OCI-LY3 (cell line): ENCODE data around the gene AMFR.
"Not testable (repeated sequence)": the region's sequence is repeated elsewhere in the genome, so short reads cannot be mapped to it uniquely, and the experiment has no call there.

ENCODE experiments used
- H2AFZ ChIP-seq: fragments of 200-600, 300-600 bp; shearing (Covaris generic); 2 replicates; pipeline ENCODE4 v1.6.0; 2014; ENCODE audit warnings: antibody characterized with exemption, low read depth, low read length
- H3K27ac ChIP-seq: fragments of 200-600, 300-600 bp; sonication (generic); 2 replicates; pipeline ENCODE4 v1.5.1; 2014; ENCODE audit warnings: mild to moderate bottlenecking, low read length, moderate library complexity, mixed read lengths
- H3K27me3 ChIP-seq: fragments of 200-600, 300-600 bp; sonication (generic); 2 replicates; pipeline ENCODE4 v1.6.1; 2014; ENCODE audit warnings: low read depth, low read length, mixed read lengths
- H3K36me3 ChIP-seq: fragments of 200-600, 300-600 bp; sonication (generic); replicated peaks from 2 replicates; pipeline ENCODE3; 2014; ENCODE audit warnings: low read depth, low read length, mixed read lengths
- H3K4me1 ChIP-seq: fragments of 300-600, 200-600 bp; sonication (generic); 2 replicates; pipeline ENCODE4 v1.6.1; 2014; ENCODE audit warnings: low read length, mixed read lengths
- H3K4me2 ChIP-seq: fragments of 200-600, 300-600 bp; sonication (generic); 2 replicates; pipeline ENCODE4 v1.6.1; 2014; ENCODE audit warnings: low read length, mixed read lengths
- H3K4me3 ChIP-seq: fragments of 300-600, 200-600 bp; sonication (generic); 2 replicates; pipeline ENCODE4 v1.5.1; 2014; ENCODE audit warnings: antibody characterized with exemption, mild to moderate bottlenecking, low read length, moderate library complexity
- H3K79me2 ChIP-seq: fragments of 300-600, 200-600 bp; shearing (Covaris generic); 2 replicates; pipeline ENCODE4 v1.6.1; 2014; ENCODE audit warnings: mild to moderate bottlenecking, low read length, mixed read lengths
- H3K9ac ChIP-seq: fragments of 300-600, 200-600 bp; shearing (Covaris generic); 2 replicates; pipeline ENCODE4 v1.6.0; 2014; ENCODE audit warnings: mild to moderate bottlenecking, low read length, moderate library complexity
- H3K9me3 ChIP-seq: fragments of 200-600, 300-600 bp; shearing (Covaris generic); 2 replicates; pipeline ENCODE4 v1.6.1; 2014; ENCODE audit warnings: low read length, mixed read lengths; ENCODE audit not compliant: insufficient read depth
- H4K20me1 ChIP-seq: fragments of 200-600, 300-600 bp; sonication (generic); 2 replicates; pipeline ENCODE4 v1.6.1; 2016; ENCODE audit warnings: low read length, mixed read lengths; ENCODE audit not compliant: insufficient read depth
- EZH2phosphoT487 ChIP-seq: fragments of 200-600 bp; shearing (Covaris generic); IDR thresholded peaks from 2 replicates; pipeline ENCODE4 v1.6.1; 2018; ENCODE audit warnings: antibody characterized with exemption, mixed run types, low read depth
- TF ChIP-seq, protein P1 (sequence below): fragments of 200-600, 300-600 bp; sonication (generic); IDR thresholded peaks from 2 replicates; pipeline ENCODE4 v1.5.1; 2014; ENCODE audit warnings: antibody characterized with exemption, low read length, low read depth

Gene AMFR

DNA sequence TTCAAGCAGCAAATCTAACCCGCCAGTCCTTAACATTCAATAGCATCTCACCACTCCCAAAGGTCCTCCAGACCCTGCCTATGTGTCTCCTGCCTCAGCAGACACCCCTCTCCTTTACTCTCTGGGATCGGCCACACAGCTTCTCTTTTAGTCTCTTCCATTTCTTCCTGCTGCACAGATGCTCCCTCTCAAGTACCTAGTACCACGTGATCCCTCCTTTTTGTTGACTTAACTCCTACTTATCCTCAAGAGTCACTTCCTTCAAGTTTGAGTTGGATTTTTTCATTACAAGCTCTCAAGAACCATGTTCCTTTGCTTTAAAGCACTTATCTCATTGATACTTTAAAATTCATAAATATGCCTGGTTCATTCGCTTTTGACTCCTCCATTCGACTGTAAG, 24.9 kb downstream of the AMFR start:
- H3K9me3 ChIP-seq, result no peaks in the 10 kb centered on the region
- H3K27me3 ChIP-seq, result no peaks in the 10 kb centered on the region
- H3K79me2 ChIP-seq, result no peaks in the 10 kb centered on the region
- H3K4me3 ChIP-seq, result no peak overlapping the region
- TF ChIP-seq, protein P1, sequence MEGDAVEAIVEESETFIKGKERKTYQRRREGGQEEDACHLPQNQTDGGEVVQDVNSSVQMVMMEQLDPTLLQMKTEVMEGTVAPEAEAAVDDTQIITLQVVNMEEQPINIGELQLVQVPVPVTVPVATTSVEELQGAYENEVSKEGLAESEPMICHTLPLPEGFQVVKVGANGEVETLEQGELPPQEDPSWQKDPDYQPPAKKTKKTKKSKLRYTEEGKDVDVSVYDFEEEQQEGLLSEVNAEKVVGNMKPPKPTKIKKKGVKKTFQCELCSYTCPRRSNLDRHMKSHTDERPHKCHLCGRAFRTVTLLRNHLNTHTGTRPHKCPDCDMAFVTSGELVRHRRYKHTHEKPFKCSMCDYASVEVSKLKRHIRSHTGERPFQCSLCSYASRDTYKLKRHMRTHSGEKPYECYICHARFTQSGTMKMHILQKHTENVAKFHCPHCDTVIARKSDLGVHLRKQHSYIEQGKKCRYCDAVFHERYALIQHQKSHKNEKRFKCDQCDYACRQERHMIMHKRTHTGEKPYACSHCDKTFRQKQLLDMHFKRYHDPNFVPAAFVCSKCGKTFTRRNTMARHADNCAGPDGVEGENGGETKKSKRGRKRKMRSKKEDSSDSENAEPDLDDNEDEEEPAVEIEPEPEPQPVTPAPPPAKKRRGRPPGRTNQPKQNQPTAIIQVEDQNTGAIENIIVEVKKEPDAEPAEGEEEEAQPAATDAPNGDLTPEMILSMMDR, result no peak
- TF ChIP-seq EZH2phosphoT487, result no peak
- no peak overlapping the region for H3K27ac ChIP-seq
- H3K4me2 ChIP-seq, result no peak overlapping the region
- H3K36me3 ChIP-seq, result peaks cover 33% of the 10 kb centered on the region
- no peak overlapping the region for H2AFZ ChIP-seq
- no peaks in the 10 kb centered on the region; the same call in 1 of the 2 replicates for H4K20me1 ChIP-seq
- H3K4me1 ChIP-seq, result no peaks in the 10 kb centered on the region
- no peak overlapping the region for H3K9ac ChIP-seq

DNA sequence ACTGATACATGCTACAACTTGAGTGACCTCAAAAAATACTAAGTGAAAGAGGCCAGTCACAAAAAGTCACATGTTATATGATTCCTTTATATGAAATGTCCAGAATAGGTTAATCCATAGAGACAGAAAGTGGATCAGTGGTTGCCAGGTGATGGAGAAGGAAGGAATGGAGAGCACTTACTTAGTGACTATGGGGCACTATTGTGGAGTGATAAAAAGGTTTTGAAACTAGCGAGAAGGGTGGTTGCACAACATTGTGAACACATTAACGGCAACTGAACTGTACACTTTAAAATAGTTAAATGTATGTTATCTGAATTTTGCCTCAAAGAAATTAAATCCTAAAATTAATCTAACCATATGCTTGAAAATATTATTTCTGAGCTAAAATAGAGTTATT, 25.9 kb downstream of the AMFR start:
- TF ChIP-seq, protein P1, result no peak
- no peak for TF ChIP-seq EZH2phosphoT487
- H3K36me3 ChIP-seq, result peaks cover 27% of the 10 kb centered on the region
- no peak overlapping the region for H3K27ac ChIP-seq
- H3K9me3 ChIP-seq, result no peaks in the 10 kb centered on the region
- H3K4me2 ChIP-seq, result no peak overlapping the region
- no peak overlapping the region for H3K4me3 ChIP-seq
- H4K20me1 ChIP-seq, result no peaks in the 10 kb centered on the region; the same call in 1 of the 2 replicates
- no peak overlapping the region for H2AFZ ChIP-seq
- no peak overlapping the region for H3K9ac ChIP-seq
- H3K27me3 ChIP-seq, result no peaks in the 10 kb centered on the region
- H3K79me2 ChIP-seq, result no peaks in the 10 kb centered on the region
- H3K4me1 ChIP-seq, result no peaks in the 10 kb centered on the region

DNA sequence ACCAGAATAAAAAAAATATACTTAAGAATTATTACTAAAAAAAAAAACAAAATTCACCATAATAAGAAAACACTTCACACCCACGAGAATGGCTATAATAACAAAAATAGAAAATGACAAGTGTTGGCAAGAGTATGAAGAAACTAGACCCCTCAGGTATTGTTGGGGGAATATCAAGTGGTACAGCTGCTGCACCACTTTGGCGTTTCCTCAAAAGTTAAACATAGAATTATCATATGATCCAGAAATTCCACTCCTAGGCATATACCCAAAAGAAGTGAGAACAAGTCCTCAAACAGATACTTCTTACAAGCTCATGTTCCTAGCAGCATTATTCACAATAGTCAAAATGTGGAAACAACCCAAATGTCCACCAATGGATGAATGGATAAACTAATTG, 26.3 kb downstream of the AMFR start:
- no peaks in the 10 kb centered on the region; the same call in 1 of the 2 replicates for H3K79me2 ChIP-seq
- no peak overlapping the region for H3K4me2 ChIP-seq
- no peaks in the 10 kb centered on the region for H3K27me3 ChIP-seq
- no peaks in the 10 kb centered on the region for H3K4me1 ChIP-seq
- H2AFZ ChIP-seq, result no peak overlapping the region
- no peak for TF ChIP-seq EZH2phosphoT487
- TF ChIP-seq, protein P1, result no peak
- H3K27ac ChIP-seq, result no peak overlapping the region
- peaks cover 23% of the 10 kb centered on the region for H3K36me3 ChIP-seq
- H3K4me3 ChIP-seq, result no peak overlapping the region
- H3K9me3 ChIP-seq, result no peaks in the 10 kb centered on the region
- no peak overlapping the region for H3K9ac ChIP-seq
- no peaks in the 10 kb centered on the region; the same call in 1 of the 2 replicates for H4K20me1 ChIP-seq

DNA sequence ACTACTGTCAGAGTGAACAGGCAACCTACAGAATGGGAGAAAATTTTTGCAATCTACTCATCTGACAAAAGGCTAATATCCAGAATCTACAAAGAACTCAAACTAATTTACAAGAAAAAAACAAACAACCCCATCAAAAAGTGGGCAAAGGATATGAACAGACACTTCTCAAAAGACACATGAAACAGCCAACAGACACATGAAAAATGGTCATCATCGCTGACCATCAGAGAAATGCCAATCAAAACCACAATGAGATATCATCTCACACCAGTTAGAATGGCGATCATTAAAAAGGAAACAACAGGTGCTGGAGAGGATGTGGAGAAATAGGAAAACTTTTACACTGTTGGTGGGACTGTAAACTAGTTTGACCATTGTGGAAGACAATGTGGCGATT, 28.6 kb downstream of the AMFR start:
- H2AFZ ChIP-seq, H3K27me3 ChIP-seq: not testable (repeated sequence)

DNA sequence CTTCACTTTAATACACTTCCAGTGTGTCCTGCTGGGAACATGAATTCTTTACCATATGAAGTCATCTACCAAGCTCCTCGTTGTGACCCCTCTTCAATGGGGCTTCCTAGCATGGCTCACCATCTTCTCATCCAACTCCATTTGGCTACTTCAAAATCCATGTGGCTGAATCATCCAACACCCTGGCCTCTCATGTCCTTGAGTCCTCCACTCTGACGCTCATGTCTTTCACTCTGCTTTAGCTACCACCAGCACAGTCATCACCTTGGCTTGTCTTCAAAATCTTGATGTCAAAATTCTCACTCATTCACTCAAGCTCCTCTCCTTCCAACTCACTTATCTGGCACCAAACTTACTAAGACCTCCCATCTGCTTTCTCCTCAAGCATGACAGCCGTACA, 35.8 kb downstream of the AMFR start:
- no peak overlapping the region for H3K4me3 ChIP-seq
- no peaks in the 10 kb centered on the region for H3K9me3 ChIP-seq
- H3K4me1 ChIP-seq, result no peaks in the 10 kb centered on the region
- no peak overlapping the region for H3K9ac ChIP-seq
- peaks cover 47% of the 10 kb centered on the region for H3K36me3 ChIP-seq
- TF ChIP-seq EZH2phosphoT487, result no peak
- TF ChIP-seq, protein P1, result no peak
- no peak overlapping the region for H2AFZ ChIP-seq
- H3K27me3 ChIP-seq, result no peaks in the 10 kb centered on the region
- no peak overlapping the region for H3K4me2 ChIP-seq
- no peak overlapping the region for H3K27ac ChIP-seq
- no peaks in the 10 kb centered on the region; the same call in 1 of the 2 replicates for H3K79me2 ChIP-seq
- H4K20me1 ChIP-seq, result no peaks in the 10 kb centered on the region; the same call in 1 of the 2 replicates

More for the DNA sequence above, 28.6 kb downstream of the AMFR start:
- H3K9ac ChIP-seq, H3K4me2 ChIP-seq, H3K4me1 ChIP-seq, H3K9me3 ChIP-seq, H3K4me3 ChIP-seq, H4K20me1 ChIP-seq, H3K79me2 ChIP-seq, H3K27ac ChIP-seq: not testable (repeated sequence)
- peaks cover 14% of the 10 kb centered on the region for H3K36me3 ChIP-seq
